CD4-positive, alpha-beta T cell treated with Interleukin-21 for 1 hour (primary cell): ENCODE results near the gene PTH2.
"Not testable (repeated sequence)": the region's sequence is repeated elsewhere in the genome, so short reads cannot be mapped to it uniquely, and the experiment has no call there.

ENCODE experiments used
- DNase-seq: peaks from one replicate; pipeline ENCODE4 v3.0.0-alpha.2; 2020

PTH2 gene

GRCh38 chr19:49374665-49375434, 48.4 kb downstream of the PTH2 start:
- no peak for DNase-seq

- not testable (repeated sequence) for DNase-seq
Observed at GRCh38 chr19:49373174-49373573, 50.1 kb downstream of the PTH2 start.
